ENCODE measurements around the gene SCAF8. TPM values are rescaled to one million over a fixed set of nuclear protein-coding genes. Genes with fewer than 3 reads are reported as not detected.

The SCAF8 gene
- total RNA-seq, 1 experiment from 2014 or later: 49.5 TPM

GRCh38 chr6:154754152-154754551, 20.9 kb downstream of the SCAF8 start:
- Histone ChIP-seq H3K27ac (ENCODE audit: low read depth, low read length, poor library complexity, severe bottlenecking) (no peak overlapping the region), H3K27me3 (replicated peaks; ENCODE audit: insufficient read depth, low read depth, low read length, poor library complexity) (no peaks in the 10 kb centered on the region), H3K36me3 (ENCODE audit: insufficient read depth, low read length, poor library complexity, severe bottlenecking) (no peaks in the 10 kb centered on the region), H3K4me1 (ENCODE audit: insufficient read depth, low read length, poor library complexity, severe bottlenecking) (peaks cover 4% of the 10 kb centered on the region), H3K9me3 (ENCODE audit: low read depth, low read length, poor library complexity, severe bottlenecking) (no peaks in the 10 kb centered on the region), H3K4me3 (ENCODE audit: low read depth, low read length, poor library complexity, severe bottlenecking) (no peak overlapping the region)
- POLR2A ChIA-PET (ENCODE audit: low non-redundant PET): no interaction called here
- no peak for DNase-seq (ENCODE audit: low spot score)
- CTCF ChIA-PET: no interaction called here
- intact Hi-C loops (cut with micrococcal nuclease; ENCODE audit: unreplicated experiment): no loop called here
- BruUV-seq (replicated peaks): no TSS peak
- TF ChIP-seq EZH2 (IDR thresholded peaks at IDR 0.05; ENCODE audit: borderline replicate concordance, low read depth, low read length, poor library complexity, severe bottlenecking): no peak
- TF ChIP-seq, protein P1, sequence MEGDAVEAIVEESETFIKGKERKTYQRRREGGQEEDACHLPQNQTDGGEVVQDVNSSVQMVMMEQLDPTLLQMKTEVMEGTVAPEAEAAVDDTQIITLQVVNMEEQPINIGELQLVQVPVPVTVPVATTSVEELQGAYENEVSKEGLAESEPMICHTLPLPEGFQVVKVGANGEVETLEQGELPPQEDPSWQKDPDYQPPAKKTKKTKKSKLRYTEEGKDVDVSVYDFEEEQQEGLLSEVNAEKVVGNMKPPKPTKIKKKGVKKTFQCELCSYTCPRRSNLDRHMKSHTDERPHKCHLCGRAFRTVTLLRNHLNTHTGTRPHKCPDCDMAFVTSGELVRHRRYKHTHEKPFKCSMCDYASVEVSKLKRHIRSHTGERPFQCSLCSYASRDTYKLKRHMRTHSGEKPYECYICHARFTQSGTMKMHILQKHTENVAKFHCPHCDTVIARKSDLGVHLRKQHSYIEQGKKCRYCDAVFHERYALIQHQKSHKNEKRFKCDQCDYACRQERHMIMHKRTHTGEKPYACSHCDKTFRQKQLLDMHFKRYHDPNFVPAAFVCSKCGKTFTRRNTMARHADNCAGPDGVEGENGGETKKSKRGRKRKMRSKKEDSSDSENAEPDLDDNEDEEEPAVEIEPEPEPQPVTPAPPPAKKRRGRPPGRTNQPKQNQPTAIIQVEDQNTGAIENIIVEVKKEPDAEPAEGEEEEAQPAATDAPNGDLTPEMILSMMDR (conservative IDR thresholded peaks at IDR 0.05; ENCODE audit: low read depth, low read length): no peak

- POLR2A ChIA-PET (ENCODE audit: low non-redundant PET): no interaction called here
- BruUV-seq (replicated peaks): no TSS peak
- TF ChIP-seq EZH2 (IDR thresholded peaks at IDR 0.05; ENCODE audit: borderline replicate concordance, low read depth, low read length, poor library complexity, severe bottlenecking): no peak
- TF ChIP-seq, protein P1 (conservative IDR thresholded peaks at IDR 0.05; ENCODE audit: low read depth, low read length): no peak
Observed at GRCh38 chr6:154757352-154758050, 24.3 kb downstream of the SCAF8 start.

DNA sequence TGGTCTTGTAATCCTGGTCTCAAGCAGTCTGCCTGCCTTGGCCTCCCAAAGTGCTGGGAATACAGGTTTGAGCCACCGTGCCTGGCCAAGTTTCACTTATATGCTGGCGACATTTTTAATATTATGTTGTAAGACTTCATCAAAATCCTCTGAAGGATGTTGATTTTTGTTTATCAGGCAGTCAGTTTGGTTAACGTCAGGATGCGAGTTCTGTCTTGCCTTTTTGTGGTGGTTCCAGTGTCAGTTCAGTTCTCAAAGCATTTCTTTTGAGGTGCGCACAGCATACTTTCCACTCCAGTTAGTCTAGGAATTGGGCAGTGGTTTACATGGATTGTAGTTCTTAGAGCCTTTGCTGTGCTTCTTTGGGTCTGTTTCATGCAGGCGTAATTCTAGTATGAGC, 24.9 kb downstream of the SCAF8 start:
- no peaks in the 10 kb centered on the region for H3K9me3 ChIP-seq (ENCODE audit: low read depth, low read length, poor library complexity, severe bottlenecking)
- H3K4me1 ChIP-seq (ENCODE audit: insufficient read depth, low read length, poor library complexity, severe bottlenecking): peaks cover 4% of the 10 kb centered on the region
- H3K27me3 ChIP-seq (replicated peaks; ENCODE audit: insufficient read depth, low read depth, low read length, poor library complexity): no peaks in the 10 kb centered on the region
- ChIA-PET POLR2A (ENCODE audit: low non-redundant PET) (no interaction called here), CTCF (no interaction called here)
- TF ChIP-seq, protein P1 (conservative IDR thresholded peaks at IDR 0.05; ENCODE audit: low read depth, low read length): no peak
- TF ChIP-seq EZH2 (IDR thresholded peaks at IDR 0.05; ENCODE audit: borderline replicate concordance, low read depth, low read length, poor library complexity, severe bottlenecking): no peak
- H3K36me3 ChIP-seq (ENCODE audit: insufficient read depth, low read length, poor library complexity, severe bottlenecking): no peaks in the 10 kb centered on the region
- H3K4me3 ChIP-seq (ENCODE audit: low read depth, low read length, poor library complexity, severe bottlenecking): no peak overlapping the region
- H3K27ac ChIP-seq (ENCODE audit: low read depth, low read length, poor library complexity, severe bottlenecking): no peak overlapping the region
- no peak for DNase-seq (ENCODE audit: low spot score)
- intact Hi-C loops (cut with micrococcal nuclease; ENCODE audit: unreplicated experiment): no loop called here
- no TSS peak for BruUV-seq (replicated peaks)

More at GRCh38 chr6:154757352-154758050, 24.3 kb downstream of the SCAF8 start:
- Histone ChIP-seq H3K27me3 (replicated peaks; ENCODE audit: insufficient read depth, low read depth, low read length, poor library complexity) (no peaks in the 10 kb centered on the region), H3K4me3 (ENCODE audit: low read depth, low read length, poor library complexity, severe bottlenecking) (no peak overlapping the region), H3K4me1 (ENCODE audit: insufficient read depth, low read length, poor library complexity, severe bottlenecking) (peaks cover 4% of the 10 kb centered on the region), H3K27ac (ENCODE audit: low read depth, low read length, poor library complexity, severe bottlenecking) (no peak overlapping the region), H3K9me3 (ENCODE audit: low read depth, low read length, poor library complexity, severe bottlenecking) (no peaks in the 10 kb centered on the region), H3K36me3 (ENCODE audit: insufficient read depth, low read length, poor library complexity, severe bottlenecking) (no peaks in the 10 kb centered on the region)
- intact Hi-C loops (cut with micrococcal nuclease; ENCODE audit: unreplicated experiment): no loop called here
- DNase-seq (ENCODE audit: low spot score): no peak
- CTCF ChIA-PET: no interaction called here

All from A673 (cell line).